GM19043 (cell line): ENCODE measurements around the gene IRGC.
"Not testable (repeated sequence)": the region's sequence is repeated elsewhere in the genome, so short reads cannot be mapped to it uniquely, and the experiment has no call there.

Experiments used
- ATAC-seq: cut with Tn5 transposase; IDR thresholded peaks from one replicate; pipeline ENCODE4 v1.9.1; 2021; ENCODE audit warnings: low read depth; ENCODE audit not compliant: unreplicated experiment

Gene IRGC

GRCh38 chr19:43751466-43752220 lies 35.8 kb downstream of the IRGC start:
- no peak for ATAC-seq

- no peak for ATAC-seq
Measured at GRCh38 chr19:43752287-43752875, 36.5 kb downstream of the IRGC start.

GRCh38 chr19:43754253-43754502 lies 38.3 kb downstream of the IRGC start:
- ATAC-seq, result no peak

DNA sequence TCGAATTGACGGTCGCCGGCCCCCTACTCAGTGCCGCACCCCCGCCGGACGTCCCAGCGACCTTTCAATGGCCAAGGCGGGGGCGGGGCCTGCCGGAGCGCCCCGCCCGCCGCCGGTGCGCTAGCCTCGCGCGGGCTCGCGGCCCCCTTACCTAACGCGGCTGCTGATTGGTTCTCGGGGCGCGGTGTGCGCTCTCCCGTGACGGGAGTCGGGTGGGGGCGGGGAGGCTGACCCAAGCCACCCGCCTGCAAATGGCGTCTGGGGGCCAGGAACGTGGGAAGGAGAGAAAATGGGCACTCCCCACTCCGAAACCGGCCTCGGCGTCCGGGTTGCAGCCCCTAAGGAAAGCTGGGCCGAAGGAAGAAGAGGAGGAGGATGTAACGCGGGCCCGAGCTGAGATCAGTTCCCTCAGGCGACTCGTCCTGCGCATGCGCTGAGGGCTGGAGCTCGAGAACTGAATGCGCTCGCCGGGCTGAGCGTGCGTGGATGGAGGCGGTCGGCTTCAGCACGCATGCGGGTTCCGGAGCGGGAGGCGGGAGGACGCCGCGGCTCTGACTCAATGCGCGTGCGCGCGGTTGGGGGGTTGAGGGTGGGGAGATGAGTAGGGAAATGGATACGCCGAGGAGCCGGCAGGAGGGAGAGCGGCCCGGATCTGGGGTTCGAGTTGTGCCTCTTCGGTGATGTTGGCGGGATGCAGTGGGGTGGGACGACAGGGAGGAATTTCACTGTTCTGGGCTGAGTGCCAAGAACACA lies 38.8 kb downstream of the IRGC start, which contains the start of gene SMG9:
SMG9 (minus strand) TSS at position 460 of the 753 bp plus-strand sequence. CDS start 4,221 bp downstream, outside the sequence.
- ATAC-seq, result peak; percentile 48

DNA sequence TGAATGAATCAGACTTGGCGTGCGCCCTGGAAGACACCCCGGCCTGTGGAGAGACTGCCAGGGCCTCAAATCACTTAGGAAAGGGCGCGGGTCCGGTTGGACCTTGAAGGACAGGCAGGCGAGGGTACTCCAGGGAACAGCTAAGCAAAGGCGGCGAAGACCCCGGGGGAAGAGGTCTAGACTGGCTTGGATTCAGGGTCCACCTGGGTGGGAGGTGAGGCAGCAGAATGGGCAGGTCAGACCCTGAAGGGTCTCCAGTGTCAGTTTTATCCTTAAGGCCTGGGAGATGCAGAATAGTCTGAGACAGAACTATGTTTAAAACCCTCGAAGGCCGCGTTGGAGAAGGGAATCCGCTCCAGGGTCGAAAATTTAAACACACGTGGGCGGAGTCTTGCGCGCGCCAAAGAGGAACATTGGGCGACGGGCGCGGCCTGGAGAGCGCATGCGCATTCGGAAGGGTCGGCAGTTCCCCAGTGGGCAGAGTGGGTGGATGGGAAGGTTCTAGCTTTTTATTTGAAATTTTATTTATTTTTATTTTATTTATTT lies 39.5 kb downstream of the IRGC start:
- ATAC-seq, result no peak

DNA sequence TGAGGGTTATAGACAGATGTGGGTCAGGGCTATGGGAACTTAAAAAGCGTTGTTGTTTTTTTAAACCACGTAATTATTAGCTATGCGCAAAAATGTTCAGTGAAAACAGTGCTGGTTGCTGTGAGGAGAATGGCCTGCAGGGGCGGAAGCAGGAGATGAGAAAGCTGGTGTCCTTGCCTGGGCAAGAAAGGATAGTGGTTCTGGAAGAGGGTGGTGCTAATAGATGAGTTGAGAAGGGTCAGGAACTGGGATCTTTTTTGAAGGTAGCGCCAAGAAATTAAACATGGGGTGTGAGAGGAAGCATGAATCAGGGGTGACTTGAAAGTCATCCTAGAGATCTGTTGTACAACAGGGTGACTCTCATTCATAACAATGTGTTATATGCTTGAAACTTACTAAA lies 43.6 kb downstream of the IRGC start:
- no peak for ATAC-seq

GRCh38 chr19:43760941-43761340 lies 45.1 kb downstream of the IRGC start:
- no peak for ATAC-seq

GRCh38 chr19:43762814-43763213 lies 46.9 kb downstream of the IRGC start:
- no peak for ATAC-seq

GRCh38 chr19:43763473-43763939 lies 47.6 kb downstream of the IRGC start:
- ATAC-seq, result no peak

DNA sequence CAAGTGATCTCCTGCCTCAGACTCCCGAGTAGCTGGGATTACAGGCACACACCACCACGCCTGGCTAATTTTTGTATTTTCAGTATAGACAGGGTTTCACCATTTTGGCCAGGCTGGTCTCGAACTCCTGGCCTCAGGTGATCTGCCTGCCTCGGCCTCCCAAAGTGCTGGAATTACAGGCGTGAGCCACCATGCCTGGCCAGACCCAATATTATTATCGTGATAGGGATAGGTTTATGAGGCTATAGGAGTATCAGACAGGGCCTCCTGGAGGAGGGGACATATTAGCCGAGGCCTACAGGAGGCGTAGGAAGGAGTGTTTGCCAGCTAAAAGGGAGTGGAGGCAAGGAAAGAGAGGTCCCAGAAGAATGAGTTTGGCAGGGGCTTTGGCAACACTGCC lies 48.8 kb downstream of the IRGC start:
- not testable (repeated sequence) for ATAC-seq

DNA sequence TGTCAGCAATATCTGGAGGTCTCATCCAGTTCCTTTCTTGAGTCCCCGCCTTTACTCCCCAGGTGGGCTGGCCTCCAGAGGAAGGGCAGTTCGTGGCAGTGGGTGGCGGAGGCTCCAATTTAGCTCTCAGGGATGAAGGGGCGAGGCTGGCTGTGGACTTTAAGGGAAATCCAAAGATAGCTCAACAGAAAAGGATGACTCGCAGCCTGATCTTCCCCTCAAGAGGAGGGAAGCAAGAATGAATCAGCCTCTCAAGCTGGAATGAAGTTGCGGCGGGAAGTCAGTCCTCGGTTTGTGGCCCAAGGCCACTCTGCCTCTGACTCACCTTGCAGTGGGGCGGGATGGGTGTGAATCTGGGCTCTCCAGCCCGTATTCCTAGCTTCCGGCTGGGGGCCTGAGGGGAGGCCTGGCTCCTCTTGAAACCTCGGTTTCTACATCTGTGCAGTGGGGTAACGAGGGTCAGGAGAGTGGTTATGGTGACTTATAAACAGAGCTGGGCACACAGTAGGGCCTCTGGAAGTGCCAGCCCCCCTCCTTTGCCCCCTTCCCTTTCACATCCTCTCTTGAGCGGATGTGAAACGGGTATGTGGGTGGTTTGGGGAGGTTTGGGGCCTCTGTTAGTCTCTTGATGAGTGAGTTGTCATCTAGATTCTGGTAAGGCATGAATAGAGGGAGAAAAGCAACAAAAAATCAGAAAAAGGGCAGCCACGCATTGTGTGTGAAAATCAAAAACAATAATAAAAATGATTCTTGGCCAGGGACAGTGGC lies 49.4 kb downstream of the IRGC start:
- ATAC-seq, result peak; percentile 62

- no peak for ATAC-seq
Measured at GRCh38 chr19:43766755-43767043, 50.8 kb downstream of the IRGC start.

GRCh38 chr19:43767316-43767715 lies 51.4 kb downstream of the IRGC start:
- no peak for ATAC-seq

DNA sequence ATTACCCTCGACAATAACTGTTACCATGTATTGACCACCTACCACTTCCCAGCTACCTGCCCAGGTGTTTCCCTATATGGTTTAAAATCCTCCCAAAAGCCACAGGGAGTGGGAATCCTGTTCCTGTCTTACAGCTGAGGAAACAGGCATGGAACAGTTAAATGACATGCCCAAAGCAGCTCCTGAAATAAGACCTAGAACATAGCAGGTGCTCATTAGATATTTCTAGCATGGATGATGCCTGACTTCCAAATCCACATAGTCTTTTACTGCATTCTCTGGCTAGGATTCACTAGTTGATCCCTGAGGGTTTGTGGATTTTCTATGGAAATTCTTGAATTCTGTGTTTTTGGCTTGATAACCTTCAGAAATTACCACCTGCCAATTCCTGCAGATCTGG lies 51.9 kb downstream of the IRGC start:
- no peak for ATAC-seq

GRCh38 chr19:43768273-43769050 lies 52.6 kb downstream of the IRGC start:
- ATAC-seq, result no peak

DNA sequence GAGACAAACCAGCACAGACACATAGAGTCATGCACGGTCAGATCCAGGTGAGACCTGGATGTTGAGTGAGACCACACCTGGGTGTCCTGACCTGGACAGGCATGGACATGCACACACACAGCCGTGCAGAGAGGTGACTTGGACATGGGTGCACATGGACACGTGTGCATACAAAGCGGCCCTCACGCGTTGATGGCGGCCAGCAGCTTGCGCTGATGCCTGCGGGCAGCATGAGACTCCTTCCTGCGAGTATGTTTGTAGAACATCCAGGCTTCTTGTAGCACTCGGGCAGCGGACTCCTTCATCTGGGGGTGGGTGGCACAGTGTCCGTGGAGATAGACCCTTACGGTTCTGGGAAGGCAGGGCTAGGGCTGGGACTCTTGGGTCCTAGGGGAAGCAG lies 53.4 kb downstream of the IRGC start:
- ATAC-seq, result no peak
